Psoas muscle (tissue), 8 donors: ENCODE data around the gene CSNK1G3. TPM values are rescaled to one million over a fixed set of nuclear protein-coding genes. Genes with fewer than 3 reads are reported as not detected.

Experiments
- ATAC-seq, 4 donors: fragments of 200-7000 bp; cut with Tn5 transposase; one replicate each; pipeline ENCODE4 v1.9.1; 2020; ENCODE audit warnings: moderate library complexity in 3 of 4, mild to moderate bottlenecking in 2 of 4
- DNase-seq, 2 donors: peaks; one replicate each; pipeline ENCODE4 v3.0.0-alpha.2; 2020
- H3K27ac ChIP-seq: fragments of 200-600 bp; one replicate; pipeline ENCODE4 v1.8.0; 2022
- H3K27me3 ChIP-seq, 3 donors: fragments of 200-600 bp in 1 of 3; one replicate each; pipeline versions ENCODE4 v1.6.1 to v1.8.0; 2013 to 2022; ENCODE audit warnings: low read length in 2 of 3, mild to moderate bottlenecking in 2 of 3, moderate library complexity in 1 of 3; ENCODE audit not compliant: insufficient read depth in 3 of 3
- H3K36me3 ChIP-seq, 2 donors: fragments of 200-600 bp in 1 of 2; one replicate each; pipeline versions ENCODE4 v1.6.1 to v1.8.0; 2013 to 2022; ENCODE audit warnings: low read depth in 1 of 2, mild to moderate bottlenecking in 1 of 2, moderate library complexity in 1 of 2; ENCODE audit not compliant: insufficient read depth in 1 of 2
- H3K4me1 ChIP-seq: fragments of 200-600 bp; one replicate; pipeline ENCODE4 v1.8.0; 2022
- H3K4me3 ChIP-seq: fragments of 200-600 bp; one replicate; pipeline ENCODE4 v1.8.0; 2022; ENCODE audit warnings: mild to moderate bottlenecking
- H3K9me3 ChIP-seq: fragments of 200-600 bp; one replicate; pipeline ENCODE4 v1.8.0; 2022
- WGBS, 3 donors: extraction: QIAGEN DNeasy Blood & Tissue Kit; methylation state at CpG; one replicate each; pipeline versions ENCODE4 v1.1.6 to v1.1.7; 2013; 5-methylcytosine and 5-hydroxymethylcytosine counted together
- intact Hi-C, 2 donors: fragments of 100-400 bp; cut with DNase I; formaldehyde crosslinking; loops; one replicate each; pipeline versions ENCODE4 v1.11.0 to v1.14.2; 2022
- polyA plus RNA-seq, 3 donors: library from polyadenylated mRNA; stranded (reverse); fragments of 200-250 nt; gene quantifications; one replicate each; pipeline ENCODE4 v1.2.3, GENCODE V29; 2013
- total RNA-seq, 4 donors: library from RNA; stranded (reverse); fragmentation: NEBNext Ultra II Directional in 2 of 4; extraction: Animal tissue kit (Norgen Biotek cat#: 25700) in 2 of 4; gene quantifications; one replicate each; pipeline versions ENCODE4 v1.2.1 to v1.2.4, GENCODE V29; 2021 to 2023
- TF ChIP-seq, protein P1 (sequence below): fragments of 200-600 bp; IDR thresholded peaks from one replicate; pipeline ENCODE4 v1.8.0; 2022; ENCODE audit warnings: antibody characterized with exemption
- donor health status: healthy with polysubstance abuse.
- donor health status: DM: no; HTN: no; CAD: no; lungs with moderate emphysema.
- donor health status: Bipolar disorder and iron deficiency.
- donor health status: healthy.
- donor health status: DM: yes; HTN: yes; CAD: no.
- donor health status: DM: no; HTN: no; CAD: no.
- donor health status: DM: no; HTN: no; CAD: no.
- donor health status: DM: yes; HTN: yes; CAD: no.

CSNK1G3 gene
- total and polyA plus RNA-seq, 7 donors = 3.8 to 19.4 (median 11.3) TPM

DNA sequence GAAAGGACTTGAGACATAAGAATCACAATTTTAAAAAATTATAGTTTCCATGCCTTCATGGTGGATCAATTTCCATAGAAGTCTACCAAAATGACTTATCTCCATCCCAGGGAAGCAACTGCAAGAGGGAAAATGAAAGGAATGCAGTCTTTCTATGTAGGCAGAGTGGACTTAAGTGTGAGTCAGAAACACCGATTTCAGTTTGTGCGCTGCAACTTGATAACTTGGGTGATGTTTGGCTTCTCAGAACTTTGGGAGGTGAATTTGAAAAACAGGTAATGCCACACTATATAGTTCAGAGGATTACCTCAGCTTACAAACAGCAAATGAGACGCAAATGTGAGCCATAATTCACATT, 708 bp upstream of the CSNK1G3 start:
- Histone ChIP-seq H3K4me3 (peak overlapping the region; percentile 88), H3K9me3 (no peaks in the 10 kb centered on the region), H3K27ac (peak overlapping the region; percentile 91), H3K27me3 (no peaks in the 10 kb centered on the region), H3K36me3 (no peaks in the 10 kb centered on the region), H3K4me1 (peaks cover 6% of the 10 kb centered on the region)
- ATAC-seq (no peak), DNase-seq (no peak)
- TF ChIP-seq, protein P1, sequence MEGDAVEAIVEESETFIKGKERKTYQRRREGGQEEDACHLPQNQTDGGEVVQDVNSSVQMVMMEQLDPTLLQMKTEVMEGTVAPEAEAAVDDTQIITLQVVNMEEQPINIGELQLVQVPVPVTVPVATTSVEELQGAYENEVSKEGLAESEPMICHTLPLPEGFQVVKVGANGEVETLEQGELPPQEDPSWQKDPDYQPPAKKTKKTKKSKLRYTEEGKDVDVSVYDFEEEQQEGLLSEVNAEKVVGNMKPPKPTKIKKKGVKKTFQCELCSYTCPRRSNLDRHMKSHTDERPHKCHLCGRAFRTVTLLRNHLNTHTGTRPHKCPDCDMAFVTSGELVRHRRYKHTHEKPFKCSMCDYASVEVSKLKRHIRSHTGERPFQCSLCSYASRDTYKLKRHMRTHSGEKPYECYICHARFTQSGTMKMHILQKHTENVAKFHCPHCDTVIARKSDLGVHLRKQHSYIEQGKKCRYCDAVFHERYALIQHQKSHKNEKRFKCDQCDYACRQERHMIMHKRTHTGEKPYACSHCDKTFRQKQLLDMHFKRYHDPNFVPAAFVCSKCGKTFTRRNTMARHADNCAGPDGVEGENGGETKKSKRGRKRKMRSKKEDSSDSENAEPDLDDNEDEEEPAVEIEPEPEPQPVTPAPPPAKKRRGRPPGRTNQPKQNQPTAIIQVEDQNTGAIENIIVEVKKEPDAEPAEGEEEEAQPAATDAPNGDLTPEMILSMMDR = no peak
- WGBS, 3 donors = 39 to 61% (median 41%) methylated on average over 3 of the region's 3 CpGs
- intact Hi-C loops = loop anchor here in 1 of 2 donors (10.0 kb wide), 2 partner anchors 86 to 104 kb away; partner anchors contain the start of gene CEP120

DNA sequence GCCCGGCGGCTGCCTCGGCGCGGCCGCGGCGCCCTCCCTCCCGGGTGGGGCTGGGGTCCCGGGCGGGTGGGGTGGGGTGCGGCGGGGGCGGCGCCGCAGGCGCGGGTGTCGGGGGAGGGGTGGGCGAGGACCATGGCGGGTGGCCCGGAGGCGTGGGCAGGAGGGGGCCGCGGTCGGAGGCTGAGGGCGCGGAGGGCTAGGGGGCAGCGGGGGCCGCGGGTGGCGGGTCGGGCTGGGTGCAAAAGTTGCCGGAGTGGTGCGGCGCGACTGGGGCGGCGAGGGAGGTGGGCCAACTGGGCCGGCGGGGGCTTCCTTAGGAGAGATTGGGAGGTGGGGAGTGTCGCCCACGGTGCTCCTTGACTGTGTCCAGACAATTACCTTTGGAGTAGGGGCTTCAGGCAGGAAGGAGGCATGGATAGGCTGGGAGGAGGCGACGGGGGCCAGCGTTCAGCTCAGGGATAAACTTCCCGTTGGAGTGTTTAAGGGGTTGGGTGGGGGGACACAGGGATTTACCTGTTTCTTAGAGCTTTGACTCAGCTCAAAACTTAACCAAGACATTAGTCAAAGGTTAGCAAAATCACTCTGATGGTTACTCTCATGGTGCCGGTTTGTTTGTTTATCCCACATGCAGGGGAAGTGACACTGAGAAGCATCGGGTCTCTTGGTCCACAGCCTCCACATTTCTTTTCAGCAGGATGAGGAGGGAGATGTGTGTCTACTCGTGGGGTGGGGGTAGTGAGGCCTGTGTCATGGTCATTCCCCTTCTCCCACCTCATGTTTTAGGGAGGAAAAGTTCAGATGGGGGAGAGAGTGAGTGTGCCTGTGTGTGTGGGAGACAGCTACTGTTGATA, 859 bp downstream of the CSNK1G3 start:
- 0 to 1% (median 1%) methylated on average over 28 to 50 of the region's 50 CpGs for WGBS, 3 donors
- peak in 1 of 4 donors; percentile 1 for ATAC-seq
- H3K4me1 ChIP-seq = peaks cover 6% of the 10 kb centered on the region
- H3K36me3 ChIP-seq = no peaks in the 10 kb centered on the region
- TF ChIP-seq, protein P1 = no peak
- H3K4me3 ChIP-seq = peak overlapping the region; percentile 88
- peak overlapping the region; percentile 91 for H3K27ac ChIP-seq
- DNase-seq = peak; percentile 42 to 60
- no peaks in the 10 kb centered on the region for H3K9me3 ChIP-seq
- no peaks in the 10 kb centered on the region for H3K27me3 ChIP-seq
- intact Hi-C loops = loop anchor here (2.0 to 10.0 kb wide), 3 partner anchors 88 to 102 kb away; partner anchors contain the start of gene CEP120 (in 2 of the 2)

DNA sequence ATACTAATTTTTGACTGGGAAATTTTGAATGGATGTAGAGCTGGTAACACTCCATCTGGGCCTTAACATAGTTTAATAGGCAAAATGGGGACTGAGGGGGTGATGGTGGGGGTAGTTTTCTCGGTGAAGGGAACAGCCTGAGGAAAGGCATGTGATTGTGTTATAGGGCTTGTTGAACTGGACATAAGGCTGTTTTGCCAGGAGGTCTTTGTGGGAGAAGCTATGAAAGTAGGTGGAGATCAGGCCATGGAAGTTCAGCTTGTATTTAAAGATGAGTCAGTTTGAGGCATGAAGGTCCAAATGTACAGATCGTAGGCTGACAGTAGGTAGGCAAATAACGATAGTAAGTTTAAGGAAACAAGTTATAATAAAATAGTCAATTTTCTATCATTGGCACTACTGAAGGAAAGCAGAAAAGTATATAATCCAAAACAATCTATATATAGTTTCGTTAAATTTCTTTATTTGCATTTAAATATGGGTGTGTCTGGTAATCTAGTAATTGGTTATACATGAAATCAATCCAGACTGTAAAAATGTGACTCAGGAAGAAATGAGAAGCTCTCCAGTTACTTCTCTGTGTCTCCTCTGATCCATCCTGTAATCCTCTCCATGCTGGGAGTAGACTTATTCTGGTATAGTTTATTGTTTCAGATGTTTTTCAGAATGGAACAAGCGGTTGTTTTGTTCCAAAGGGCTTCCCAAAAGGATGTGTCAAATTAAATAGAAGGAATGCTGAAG, 2.8 kb downstream of the CSNK1G3 start:
- no peaks in the 10 kb centered on the region for H3K9me3 ChIP-seq
- no peaks in the 10 kb centered on the region for H3K27me3 ChIP-seq
- no peaks in the 10 kb centered on the region for H3K36me3 ChIP-seq
- no peak overlapping the region for H3K4me3 ChIP-seq
- DNase-seq (no peak), ATAC-seq (no peak)
- H3K4me1 ChIP-seq = peaks cover 6% of the 10 kb centered on the region
- 86 to 93% (median 92%) methylated on average over 5 of the region's 5 CpGs for WGBS, 3 donors
- TF ChIP-seq, protein P1 = no peak
- intact Hi-C loops = loop anchor here in 1 of 2 donors (10.0 kb wide), 2 partner anchors 90 to 100 kb away; partner anchors contain the start of gene CEP120
- H3K27ac ChIP-seq = no peak overlapping the region

DNA sequence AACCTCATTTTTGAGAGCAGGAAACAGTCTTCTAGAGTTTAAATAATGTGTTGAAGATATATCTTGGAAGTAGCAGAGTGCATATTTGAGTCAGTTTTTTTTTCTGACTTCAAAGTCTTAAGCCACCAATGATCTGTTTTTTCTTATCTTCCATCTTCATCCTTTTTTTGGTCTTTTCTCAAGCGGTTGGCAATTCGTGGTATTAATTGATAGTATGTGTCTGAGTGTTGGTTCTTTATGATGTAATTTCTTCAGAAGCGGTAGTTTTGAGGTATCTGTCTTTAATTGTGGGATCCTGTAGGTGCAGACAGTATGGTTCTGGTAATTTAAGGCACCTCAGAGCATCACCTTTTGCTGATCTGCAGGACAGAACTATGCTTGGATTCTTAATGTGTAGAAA, 3.9 kb downstream of the CSNK1G3 start:
- intact Hi-C loops = loop anchor here in 1 of 2 donors (10.0 kb wide), 2 partner anchors 91 to 99 kb away; partner anchors contain the start of gene CEP120
- ATAC-seq (no peak), DNase-seq (no peak)
- WGBS, 3 donors = 91 to 94% (median 92%) methylated on average over 3 of the region's 3 CpGs
- H3K9me3 ChIP-seq = no peaks in the 10 kb centered on the region
- TF ChIP-seq, protein P1 = no peak
- no peaks in the 10 kb centered on the region for H3K27me3 ChIP-seq
- H3K4me1 ChIP-seq = peaks cover 7% of the 10 kb centered on the region
- no peak overlapping the region for H3K27ac ChIP-seq
- no peak overlapping the region for H3K4me3 ChIP-seq
- H3K36me3 ChIP-seq = no peaks in the 10 kb centered on the region
